Adrenal gland (tissue), 5 donors: Measurements from ENCODE around the gene TPP2.

ENCODE experiments used
- CTCF ChIP-seq, 6 experiments: fragments of 450-650 bp in 4 of 6; fragments of 200-600 bp in 2 of 6; sonication (generic) in 1 of 6; IDR thresholded peaks; 1 replicate in 5 of 6; 2 replicates in 1 of 6; pipeline versions ENCODE4 v1.5.1 to v1.8.0; 2016 to 2021; ENCODE audit warnings: antibody characterized with exemption in 6 of 6, mild to moderate bottlenecking in 2 of 6, moderate library complexity in 1 of 6
- POLR2A ChIP-seq, 2 donors: fragments of 450-650 bp; IDR thresholded peaks; one replicate each; pipeline ENCODE4 v1.6.1; 2017; ENCODE audit warnings: antibody characterized with exemption in 2 of 2, mild to moderate bottlenecking in 2 of 2, moderate library complexity in 1 of 2
- donor health status: DM: no; HTN: no; CAD: no.

GRCh38 chr13:102678339-102679107 is 81.7 kb downstream of the TPP2 start:
- TF ChIP-seq CTCF (IDR thresholded peaks at IDR 0.05) (no peak), POLR2A (IDR thresholded peaks at IDR 0.05) (no peak)
